OCI-LY7 (cell line): ENCODE measurements around the gene FBN2. TPM values are rescaled to one million over a fixed set of nuclear protein-coding genes. Genes with fewer than 3 reads are reported as not detected.

Source experiments
- BruUV-seq: library from RNA; stranded (reverse); fragments of 400-500 nt; replicated peaks from 2 replicates; lab custom pipeline; 2021; lab: Mats Ljungman, UMichigan
- CTCF ChIA-PET: fragments of 300-600 bp; sonication (Branson Sonifier 250); formaldehyde crosslinking; loops from one replicate; lab custom pipeline; 2022; ENCODE audit warnings: antibody characterized with exemption; ENCODE audit not compliant: unreplicated experiment; lab: Charles Lee
- POLR2A ChIA-PET: fragments of 300-600 bp; sonication (Branson Sonifier 250); formaldehyde crosslinking; loops from one replicate; lab custom pipeline; 2022; ENCODE audit warnings: antibody characterized with exemption; lab: Charles Lee
- DNase-seq: peaks from one replicate; pipeline ENCODE4 v3.0.0-alpha.2; 2015; ENCODE audit warnings: low spot score
- H2AFZ ChIP-seq: fragments of 200-600 bp; sonication (generic), shearing (Covaris generic); 2 replicates; pipeline ENCODE4 v1.6.1; 2014; ENCODE audit warnings: mild to moderate bottlenecking, antibody characterized with exemption, low read length, moderate library complexity
- H3K27ac ChIP-seq: fragments of 200-600 bp; sonication (generic); 2 replicates; pipeline ENCODE4 v1.5.1; 2014; ENCODE audit warnings: mixed run types, low read depth, mild to moderate bottlenecking, moderate library complexity, low read length, inconsistent platforms; ENCODE audit not compliant: poor library complexity, severe bottlenecking
- H3K36me3 ChIP-seq: fragments of 200-600 bp; sonication (generic); 2 replicates; pipeline ENCODE4 v1.6.1; 2014; ENCODE audit warnings: mild to moderate bottlenecking, antibody characterized with exemption, low read length, moderate library complexity, mixed read lengths; ENCODE audit not compliant: insufficient read depth
- H3K4me1 ChIP-seq: fragments of 200-600 bp; sonication (generic); 2 replicates; pipeline ENCODE4 v1.5.1; 2014; ENCODE audit warnings: mild to moderate bottlenecking, low read length; ENCODE audit not compliant: insufficient read depth, poor library complexity, severe bottlenecking
- H3K4me2 ChIP-seq: fragments of 200-600 bp; sonication (generic); 2 replicates; pipeline ENCODE4 v1.6.1; 2014; ENCODE audit warnings: mild to moderate bottlenecking, low read length
- H3K4me3 ChIP-seq: fragments of 200-600 bp; sonication (generic); 2 replicates; pipeline ENCODE4 v1.5.1; 2014; ENCODE audit warnings: mild to moderate bottlenecking, low read depth, low read length; ENCODE audit not compliant: poor library complexity, severe bottlenecking
- H3K79me2 ChIP-seq: fragments of 200-600 bp; sonication (generic); 2 replicates; pipeline ENCODE4 v1.6.1; 2016; ENCODE audit warnings: low read depth, mild to moderate bottlenecking, low read length, moderate library complexity, mixed read lengths; ENCODE audit not compliant: insufficient read depth
- H3K9me2 ChIP-seq: fragments of 200-600 bp; sonication (generic); 2 replicates; pipeline ENCODE4 v1.6.1; 2016; ENCODE audit warnings: mild to moderate bottlenecking, low read length, mixed read lengths; ENCODE audit not compliant: insufficient read depth
- H3K9me3 ChIP-seq: fragments of 200-600 bp; sonication (generic); 2 replicates; pipeline ENCODE4 v1.6.1; 2014; ENCODE audit warnings: mild to moderate bottlenecking, mixed run types, low read length, mixed read lengths
- H4K20me1 ChIP-seq: fragments of 200-600 bp; sonication (generic); 2 replicates; pipeline ENCODE4 v1.6.1; 2014; ENCODE audit warnings: mild to moderate bottlenecking, antibody characterized with exemption, low read length, moderate library complexity, mixed read lengths; ENCODE audit not compliant: insufficient read depth
- CTCF ChIP-seq: fragments of 200-600 bp; sonication (generic); conservative IDR thresholded peaks from 2 replicates; pipeline ENCODE4 v1.5.1; 2014; ENCODE audit warnings: mild to moderate bottlenecking, antibody characterized with exemption, low read length, moderate library complexity, mixed read lengths
- EZH2phosphoT487 ChIP-seq: fragments of 200-600 bp; sonication (generic); IDR thresholded peaks from 2 replicates; pipeline ENCODE4 v1.6.1; 2018; ENCODE audit warnings: low read depth, borderline replicate concordance, mild to moderate bottlenecking, mixed run types, antibody characterized with exemption, low read length, moderate library complexity, mixed read lengths
- intact Hi-C: fragments of 100-400 bp; cut with micrococcal nuclease; formaldehyde crosslinking; loops from one replicate; pipeline ENCODE4 v1.10.0; 2022; ENCODE audit not compliant: unreplicated experiment
- total RNA-seq, 2 experiments: library from RNA; depleted of rRNA in 1 of 2; stranded (reverse); fragments of >200 nt in 1 of 2; shearing (Covaris generic) in 1 of 2; gene quantifications; 2 replicates each; pipeline ENCODE4 v1.2.3, GENCODE V29; 2014 to 2022

FBN2 gene
- total RNA-seq, 2 experiments from 2014 or later, result not detected

- TF ChIP-seq CTCF, result no peak
- no peak for TF ChIP-seq EZH2phosphoT487
- Histone ChIP-seq H3K4me1 (no peaks in the 10 kb centered on the region), H3K79me2 (no peaks in the 10 kb centered on the region), H3K9me3 (no peaks in the 10 kb centered on the region), H3K4me2 (no peak overlapping the region), H4K20me1 (no peaks in the 10 kb centered on the region), H3K4me3 (no peak overlapping the region), H3K9me2 (no peaks in the 10 kb centered on the region), H2AFZ (no peak overlapping the region), H3K27ac (no peak overlapping the region), H3K36me3 (no peaks in the 10 kb centered on the region)
- no TSS peak for BruUV-seq
- ChIA-PET CTCF (no interaction called here), POLR2A (interaction anchor here (0.5 to 0.7 kb wide), 2 partner anchors 698 to 952 kb away, joined by 3 read pairs; no protein-coding TSS in a partner anchor)
- intact Hi-C loops, result no loop called here
- DNase-seq, result no peak
Measured at GRCh38 chr5:128407944-128408343, 130.1 kb downstream of the FBN2 start.

GRCh38 chr5:128406803-128407202 is 131.2 kb downstream of the FBN2 start:
- H3K4me2 ChIP-seq, result no peak overlapping the region

More at GRCh38 chr5:128406803-128407202, 131.2 kb downstream of the FBN2 start:
- no TSS peak for BruUV-seq
- DNase-seq, result no peak
- Histone ChIP-seq H3K79me2 (no peaks in the 10 kb centered on the region), H4K20me1 (no peaks in the 10 kb centered on the region), H3K4me3 (no peak overlapping the region), H3K36me3 (no peaks in the 10 kb centered on the region), H3K27ac (no peak overlapping the region), H2AFZ (no peak overlapping the region), H3K9me2 (no peaks in the 10 kb centered on the region), H3K9me3 (no peaks in the 10 kb centered on the region), H3K4me1 (no peaks in the 10 kb centered on the region)
- ChIA-PET CTCF (no interaction called here), POLR2A (no interaction called here)
- TF ChIP-seq CTCF (no peak), EZH2phosphoT487 (no peak)
- intact Hi-C loops, result no loop called here
